Measurements from ENCODE around the gene ACAN. TPM values are rescaled to one million over a fixed set of nuclear protein-coding genes. Genes with fewer than 3 reads are reported as not detected.

ACAN gene
- total and polyA plus RNA-seq, 8 donors: under 0.01 to 2.0 (median 0.40) TPM; not detected in 4

DNA sequence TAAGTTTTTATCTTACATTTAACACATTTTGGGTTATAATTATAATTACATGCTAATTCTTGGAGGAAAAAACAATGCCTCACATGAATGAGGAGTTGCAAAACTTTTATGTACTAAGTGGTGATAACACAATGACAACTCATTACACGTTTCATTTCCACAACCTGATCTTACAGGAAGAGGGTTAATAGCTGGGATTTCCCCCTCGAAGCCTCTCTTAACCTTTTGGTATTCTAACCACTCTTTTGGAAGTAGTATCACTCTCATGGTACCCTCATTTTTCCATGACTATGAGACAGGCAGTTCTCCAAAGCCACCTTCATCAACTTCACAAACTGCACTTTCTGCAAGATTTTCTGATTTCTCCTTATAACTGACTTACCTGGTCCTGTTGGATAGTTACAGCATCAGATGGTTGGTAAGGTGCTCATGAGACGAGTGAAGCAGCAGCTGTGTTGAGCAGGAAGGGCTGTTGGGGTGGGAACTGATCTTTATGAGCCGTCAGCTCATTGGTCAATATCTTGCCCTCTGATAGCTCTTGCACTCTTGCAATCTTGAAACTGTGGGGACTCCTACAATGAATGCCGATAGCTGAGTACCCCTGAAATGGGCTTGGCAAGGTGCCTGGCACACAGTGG lies 41.6 kb downstream of the ACAN start:
- no peak for TF ChIP-seq POLR2AphosphoS5 (IDR thresholded peaks at IDR 0.05)
- no peak for TF ChIP-seq POLR2A (IDR thresholded peaks at IDR 0.05)
- TF ChIP-seq, protein P1, sequence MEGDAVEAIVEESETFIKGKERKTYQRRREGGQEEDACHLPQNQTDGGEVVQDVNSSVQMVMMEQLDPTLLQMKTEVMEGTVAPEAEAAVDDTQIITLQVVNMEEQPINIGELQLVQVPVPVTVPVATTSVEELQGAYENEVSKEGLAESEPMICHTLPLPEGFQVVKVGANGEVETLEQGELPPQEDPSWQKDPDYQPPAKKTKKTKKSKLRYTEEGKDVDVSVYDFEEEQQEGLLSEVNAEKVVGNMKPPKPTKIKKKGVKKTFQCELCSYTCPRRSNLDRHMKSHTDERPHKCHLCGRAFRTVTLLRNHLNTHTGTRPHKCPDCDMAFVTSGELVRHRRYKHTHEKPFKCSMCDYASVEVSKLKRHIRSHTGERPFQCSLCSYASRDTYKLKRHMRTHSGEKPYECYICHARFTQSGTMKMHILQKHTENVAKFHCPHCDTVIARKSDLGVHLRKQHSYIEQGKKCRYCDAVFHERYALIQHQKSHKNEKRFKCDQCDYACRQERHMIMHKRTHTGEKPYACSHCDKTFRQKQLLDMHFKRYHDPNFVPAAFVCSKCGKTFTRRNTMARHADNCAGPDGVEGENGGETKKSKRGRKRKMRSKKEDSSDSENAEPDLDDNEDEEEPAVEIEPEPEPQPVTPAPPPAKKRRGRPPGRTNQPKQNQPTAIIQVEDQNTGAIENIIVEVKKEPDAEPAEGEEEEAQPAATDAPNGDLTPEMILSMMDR (IDR thresholded peaks at IDR 0.05): no peak
- TF ChIP-seq EP300 (IDR thresholded peaks at IDR 0.05): no peak
- Histone ChIP-seq H3K27ac (no peak overlapping the region), H3K9me3 (no peaks in the 10 kb centered on the region), H3K4me1 (no peaks in the 10 kb centered on the region), H3K36me3 (no peaks in the 10 kb centered on the region), H3K4me3 (no peak overlapping the region), H3K27me3 (peaks cover 0 to 11% (median 0%) of the 10 kb centered on the region in 3 donors)
- 35 to 52% (median 46%) methylated on average over 5 of the region's 5 CpGs for WGBS, 5 donors
- DNase-seq: no peak
- intact Hi-C loops (cut with DNase I; ENCODE audit: low total_unique reads): no loop called here

DNA sequence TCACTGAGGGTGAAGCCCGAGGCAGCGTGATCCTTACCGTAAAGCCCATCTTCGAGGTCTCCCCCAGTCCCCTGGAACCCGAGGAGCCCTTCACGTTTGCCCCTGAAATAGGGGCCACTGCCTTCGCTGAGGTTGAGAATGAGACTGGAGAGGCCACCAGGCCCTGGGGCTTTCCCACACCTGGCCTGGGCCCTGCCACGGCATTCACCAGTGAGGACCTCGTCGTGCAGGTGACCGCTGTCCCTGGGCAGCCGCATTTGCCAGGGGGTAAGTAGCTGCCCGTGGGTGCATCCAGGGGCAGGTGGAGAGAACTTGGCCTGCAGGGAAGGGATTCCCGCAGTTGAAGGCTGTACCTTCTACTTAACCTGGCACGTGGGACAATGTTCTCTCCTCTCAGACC lies 42.4 kb downstream of the ACAN start:
- H3K36me3 ChIP-seq: no peaks in the 10 kb centered on the region
- H3K4me1 ChIP-seq: no peaks in the 10 kb centered on the region
- H3K27me3 ChIP-seq: peaks cover 0 to 14% (median 0%) of the 10 kb centered on the region in 3 donors
- H3K9me3 ChIP-seq: no peaks in the 10 kb centered on the region
- no peak overlapping the region for H3K27ac ChIP-seq
- TF ChIP-seq, protein P1 (IDR thresholded peaks at IDR 0.05): no peak
- no peak for TF ChIP-seq POLR2AphosphoS5 (IDR thresholded peaks at IDR 0.05)
- no peak for TF ChIP-seq POLR2A (IDR thresholded peaks at IDR 0.05)
- TF ChIP-seq EP300 (IDR thresholded peaks at IDR 0.05): no peak
- 91 to 92% (median 92%) methylated on average over 15 of the region's 15 CpGs for WGBS, 5 donors
- no peak overlapping the region for H3K4me3 ChIP-seq
- DNase-seq: no peak
- intact Hi-C loops (cut with DNase I; ENCODE audit: low total_unique reads): no loop called here

DNA sequence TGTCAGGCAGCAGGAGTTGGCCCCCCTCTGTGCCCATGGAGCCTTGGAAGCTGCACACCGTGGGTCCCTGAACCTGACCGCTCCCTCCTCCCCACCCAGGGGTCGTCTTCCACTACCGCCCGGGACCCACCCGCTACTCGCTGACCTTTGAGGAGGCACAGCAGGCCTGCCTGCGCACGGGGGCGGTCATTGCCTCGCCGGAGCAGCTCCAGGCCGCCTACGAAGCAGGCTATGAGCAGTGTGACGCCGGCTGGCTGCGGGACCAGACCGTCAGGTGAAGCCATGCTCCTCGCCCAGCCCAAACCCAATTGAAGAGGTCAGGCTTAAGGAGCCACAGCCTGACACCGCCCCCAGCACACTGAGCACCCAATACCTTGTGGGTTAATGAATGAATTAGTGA lies 43.9 kb downstream of the ACAN start:
- DNase-seq: no peak
- Histone ChIP-seq H3K27me3 (peaks cover 0 to 27% (median 0%) of the 10 kb centered on the region in 3 donors), H3K27ac (no peak overlapping the region), H3K36me3 (no peaks in the 10 kb centered on the region), H3K9me3 (no peaks in the 10 kb centered on the region), H3K4me1 (no peaks in the 10 kb centered on the region), H3K4me3 (no peak overlapping the region)
- 73 to 87% (median 80%) methylated on average over 12 to 20 of the region's 20 CpGs for WGBS, 5 donors
- intact Hi-C loops (cut with DNase I; ENCODE audit: low total_unique reads): no loop called here
- TF ChIP-seq EP300 (IDR thresholded peaks at IDR 0.05) (no peak), POLR2AphosphoS5 (IDR thresholded peaks at IDR 0.05) (no peak), POLR2A (IDR thresholded peaks at IDR 0.05) (no peak)
- TF ChIP-seq, protein P1 (IDR thresholded peaks at IDR 0.05): no peak

DNA sequence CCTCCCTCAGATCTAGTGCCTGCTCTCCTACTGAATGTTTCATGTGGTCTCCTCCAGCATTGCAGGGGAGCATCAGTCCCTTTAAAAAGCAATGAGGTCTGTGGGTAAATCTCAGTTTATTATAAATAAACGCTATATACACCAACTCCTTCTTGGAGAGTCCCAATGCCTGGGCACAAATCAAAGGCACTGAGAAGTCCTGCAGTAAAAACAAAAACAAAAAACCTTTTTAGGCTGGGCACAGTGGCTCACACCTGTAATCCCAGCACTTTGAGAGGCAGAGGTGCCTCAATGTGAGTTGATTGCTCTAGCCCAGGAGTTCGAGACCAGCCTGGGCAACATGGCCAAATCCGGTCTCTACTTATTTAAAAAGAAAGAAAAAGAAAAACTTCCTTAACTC lies 45.0 kb downstream of the ACAN start:
- Histone ChIP-seq H3K9me3 (no peaks in the 10 kb centered on the region), H3K36me3 (no peaks in the 10 kb centered on the region), H3K4me3 (no peak overlapping the region), H3K27me3 (peaks cover 0 to 34% (median 0%) of the 10 kb centered on the region in 3 donors), H3K27ac (no peak overlapping the region), H3K4me1 (no peaks in the 10 kb centered on the region)
- WGBS, 5 donors: 83 to 94% (median 90%) methylated on average over 3 of the region's 3 CpGs
- intact Hi-C loops (cut with DNase I; ENCODE audit: low total_unique reads): no loop called here
- DNase-seq: no peak
- TF ChIP-seq POLR2A (IDR thresholded peaks at IDR 0.05) (no peak), EP300 (IDR thresholded peaks at IDR 0.05) (no peak), POLR2AphosphoS5 (IDR thresholded peaks at IDR 0.05) (no peak)
- TF ChIP-seq, protein P1 (IDR thresholded peaks at IDR 0.05): no peak

Measured in stomach (tissue), 9 donors.